ENCODE measurements around the gene FAM222A. TPM values are rescaled to one million over a fixed set of nuclear protein-coding genes. Genes with fewer than 3 reads are reported as not detected.

The FAM222A gene
- total RNA-seq, 1 experiment from 2014 or later: 3.1 TPM

- Histone ChIP-seq H3K9me2 (ENCODE audit: insufficient read depth) (no peaks in the 10 kb centered on the region), H3K79me2 (ENCODE audit: low read depth) (no peaks in the 10 kb centered on the region), H2AFZ (no peak overlapping the region), H3K27ac (no peak overlapping the region), H4K20me1 (ENCODE audit: insufficient read depth) (no peaks in the 10 kb centered on the region), H3K4me1 (replicated peaks; ENCODE audit: insufficient read depth) (no peaks in the 10 kb centered on the region; the same call in 1 of the 2 replicates), H3K4me3 (no peak overlapping the region), H3K9me3 (ENCODE audit: insufficient read depth, low read depth) (no peaks in the 10 kb centered on the region), H3K36me3 (ENCODE audit: low read depth) (no peaks in the 10 kb centered on the region), H3K4me2 (no peak overlapping the region), H3K27me3 (ENCODE audit: insufficient read depth, low read depth) (0 out of 2 replicates have a peak, but pooled peaks cover 17% of the 10 kb centered on the region), H3F3A (ENCODE audit: insufficient read depth, low read depth) (peaks cover 6% of the 10 kb centered on the region; the same call in 1 of the 2 replicates)
- BruUV-seq (replicated peaks): no TSS peak
- POLR2A ChIA-PET (ENCODE audit: unreplicated experiment): interaction anchor here (0.6 kb wide), 1 partner anchor 51 kb away, joined by 4 read pairs; no protein-coding TSS in a partner anchor
- intact Hi-C loops (cut with micrococcal nuclease; ENCODE audit: unreplicated experiment): no loop called here
- TF ChIP-seq EZH2 (IDR thresholded peaks at IDR 0.05; ENCODE audit: low read depth): no peak
- TF ChIP-seq CTCF (conservative IDR thresholded peaks at IDR 0.05): no peak
- CTCF ChIA-PET: no interaction called here
- DNase-seq: no peak
These were observed 18.2 kb upstream of the FAM222A start for GRCh38 chr12:109695416-109695815.

- no peak overlapping the region for H3K4me3 ChIP-seq
- peaks cover 6% of the 10 kb centered on the region; the same call in 1 of the 2 replicates for H3F3A ChIP-seq (ENCODE audit: insufficient read depth, low read depth)
- no peaks in the 10 kb centered on the region; the same call in 1 of the 2 replicates for H3K4me1 ChIP-seq (replicated peaks; ENCODE audit: insufficient read depth)
- POLR2A ChIA-PET (ENCODE audit: unreplicated experiment): interaction anchor here (0.6 kb wide), 1 partner anchor 50 kb away, joined by 4 read pairs; no protein-coding TSS in a partner anchor
- H4K20me1 ChIP-seq (ENCODE audit: insufficient read depth): no peaks in the 10 kb centered on the region
- 0 out of 2 replicates have a peak, but pooled peaks cover 17% of the 10 kb centered on the region for H3K27me3 ChIP-seq (ENCODE audit: insufficient read depth, low read depth)
- no peak overlapping the region for H3K27ac ChIP-seq
- H3K4me2 ChIP-seq: no peak overlapping the region
- CTCF ChIA-PET: no interaction called here
- no peaks in the 10 kb centered on the region for H3K9me3 ChIP-seq (ENCODE audit: insufficient read depth, low read depth)
- H3K79me2 ChIP-seq (ENCODE audit: low read depth): no peaks in the 10 kb centered on the region
- intact Hi-C loops (cut with micrococcal nuclease; ENCODE audit: unreplicated experiment): no loop called here
- H3K36me3 ChIP-seq (ENCODE audit: low read depth): no peaks in the 10 kb centered on the region
- no peak for DNase-seq
- TF ChIP-seq CTCF (conservative IDR thresholded peaks at IDR 0.05) (no peak), EZH2 (IDR thresholded peaks at IDR 0.05; ENCODE audit: low read depth) (no peak)
- no peaks in the 10 kb centered on the region for H3K9me2 ChIP-seq (ENCODE audit: insufficient read depth)
- no peak overlapping the region for H2AFZ ChIP-seq
- no TSS peak for BruUV-seq (replicated peaks)
These were observed 17.6 kb upstream of the FAM222A start for GRCh38 chr12:109695961-109696461.

GRCh38 chr12:109696485-109697269, 16.9 kb upstream of the FAM222A start:
- Histone ChIP-seq H3K79me2 (ENCODE audit: low read depth) (no peaks in the 10 kb centered on the region), H2AFZ (no peak overlapping the region), H3K27ac (no peak overlapping the region), H3K4me1 (replicated peaks; ENCODE audit: insufficient read depth) (no peaks in the 10 kb centered on the region; the same call in 1 of the 2 replicates), H3F3A (ENCODE audit: insufficient read depth, low read depth) (peaks cover 6% of the 10 kb centered on the region; the same call in 1 of the 2 replicates), H4K20me1 (ENCODE audit: insufficient read depth) (no peaks in the 10 kb centered on the region), H3K36me3 (ENCODE audit: low read depth) (no peaks in the 10 kb centered on the region), H3K4me2 (no peak overlapping the region), H3K9me3 (ENCODE audit: insufficient read depth, low read depth) (no peaks in the 10 kb centered on the region), H3K9me2 (ENCODE audit: insufficient read depth) (no peaks in the 10 kb centered on the region), H3K27me3 (ENCODE audit: insufficient read depth, low read depth) (0 out of 2 replicates have a peak, but pooled peaks cover 17% of the 10 kb centered on the region), H3K4me3 (no peak overlapping the region)
- ChIA-PET POLR2A (ENCODE audit: unreplicated experiment) (no interaction called here), CTCF (no interaction called here)
- no peak for DNase-seq
- no TSS peak for BruUV-seq (replicated peaks)
- intact Hi-C loops (cut with micrococcal nuclease; ENCODE audit: unreplicated experiment): no loop called here
- TF ChIP-seq EZH2 (IDR thresholded peaks at IDR 0.05; ENCODE audit: low read depth) (no peak), CTCF (conservative IDR thresholded peaks at IDR 0.05) (no peak)

All from PC-9 (cell line).